Common myeloid progenitor, CD34-positive (primary cell): ENCODE results near the gene LRRC43. TPM values are rescaled to one million over a fixed set of nuclear protein-coding genes. Genes with fewer than 3 reads are reported as not detected.

Experiments
- CTCF ChIA-PET: fragments of 350-600 bp; sonication (Branson Sonifier 250); formaldehyde crosslinking; loops from one replicate; lab custom pipeline; 2021; ENCODE audit warnings: antibody characterized with exemption; lab: Charles Lee
- POLR2A ChIA-PET: fragments of 350-600 bp; sonication (Branson Sonifier 250); formaldehyde crosslinking; loops from one replicate; lab custom pipeline; 2021; ENCODE audit warnings: antibody characterized with exemption; lab: Charles Lee
- DNase-seq, 3 donors: peaks; one replicate each; pipeline versions ENCODE4 v3.0.0 to v3.0.0-alpha.2; 2013
- H3K27ac ChIP-seq, 2 experiments: 1 replicate in 1 of 2; 2 replicates in 1 of 2; pipeline ENCODE4 v1.7.0; 2013; ENCODE audit warnings: inconsistent platforms in 2 of 2, low read length in 2 of 2, mild to moderate bottlenecking in 2 of 2, low read depth in 1 of 2, moderate library complexity in 1 of 2; ENCODE audit not compliant: severe bottlenecking in 2 of 2, insufficient read depth in 1 of 2, poor library complexity in 1 of 2
- H3K27me3 ChIP-seq, 5 experiments: replicated peaks in 2 of 5; 1 replicate in 3 of 5; 2 replicates in 2 of 5; pipeline versions ENCODE4 v1.6.1 to v1.7.0; 2013; ENCODE audit warnings: low read length in 4 of 5, mild to moderate bottlenecking in 2 of 5, moderate library complexity in 2 of 5, inconsistent platforms in 1 of 5; ENCODE audit not compliant: insufficient read depth in 5 of 5, control insufficient read depth in 4 of 5
- H3K36me3 ChIP-seq, 4 experiments: 1 replicate in 2 of 4; 2 replicates in 2 of 4; pipeline versions ENCODE4 v1.6.1 to v1.7.0; 2013; ENCODE audit warnings: low read length in 3 of 4, control low read depth in 1 of 4, mild to moderate bottlenecking in 1 of 4; ENCODE audit not compliant: control insufficient read depth in 4 of 4, insufficient read depth in 4 of 4
- H3K4me1 ChIP-seq, 4 experiments: 1 replicate in 3 of 4; 2 replicates in 1 of 4; pipeline versions ENCODE4 v1.6.1 to v1.7.1; 2013; ENCODE audit warnings: low read length in 3 of 4, mild to moderate bottlenecking in 3 of 4, control low read depth in 1 of 4, inconsistent platforms in 1 of 4, moderate library complexity in 1 of 4; ENCODE audit not compliant: control insufficient read depth in 4 of 4, insufficient read depth in 4 of 4; ENCODE audit errors: control extremely low read depth in 1 of 4
- H3K4me3 ChIP-seq, 7 experiments: 1 replicate in 4 of 7; 2 replicates in 3 of 7; pipeline versions ENCODE4 v1.5.1 to v1.7.0; 2013; ENCODE audit warnings: mild to moderate bottlenecking in 7 of 7, low read length in 6 of 7, moderate library complexity in 6 of 7, inconsistent platforms in 2 of 7, low read depth in 2 of 7, control low read depth in 1 of 7; ENCODE audit not compliant: insufficient read depth in 4 of 7, control insufficient read depth in 1 of 7; ENCODE audit errors: extremely low read depth in 1 of 7
- H3K9me3 ChIP-seq, 5 experiments: 1 replicate in 4 of 5; 2 replicates in 1 of 5; pipeline versions ENCODE4 v1.6.1 to v1.7.1; 2013; ENCODE audit warnings: low read length in 4 of 5, mild to moderate bottlenecking in 2 of 5, inconsistent platforms in 1 of 5, low read depth in 1 of 5, moderate library complexity in 1 of 5; ENCODE audit not compliant: control insufficient read depth in 4 of 5, insufficient read depth in 2 of 5; ENCODE audit errors: control extremely low read depth in 1 of 5
- WGBS: methylation state at CpG from one replicate; pipeline ENCODE4 v1.1.5; 2013; ENCODE audit not compliant: insufficient coverage; 5-methylcytosine and 5-hydroxymethylcytosine counted together
- polyA plus RNA-seq: library from polyadenylated mRNA; unstranded; fragments of 120-200 nt; gene quantifications from one replicate; pipeline ENCODE4 v1.2.1, GENCODE V29; 2013

The LRRC43 gene, protein sequence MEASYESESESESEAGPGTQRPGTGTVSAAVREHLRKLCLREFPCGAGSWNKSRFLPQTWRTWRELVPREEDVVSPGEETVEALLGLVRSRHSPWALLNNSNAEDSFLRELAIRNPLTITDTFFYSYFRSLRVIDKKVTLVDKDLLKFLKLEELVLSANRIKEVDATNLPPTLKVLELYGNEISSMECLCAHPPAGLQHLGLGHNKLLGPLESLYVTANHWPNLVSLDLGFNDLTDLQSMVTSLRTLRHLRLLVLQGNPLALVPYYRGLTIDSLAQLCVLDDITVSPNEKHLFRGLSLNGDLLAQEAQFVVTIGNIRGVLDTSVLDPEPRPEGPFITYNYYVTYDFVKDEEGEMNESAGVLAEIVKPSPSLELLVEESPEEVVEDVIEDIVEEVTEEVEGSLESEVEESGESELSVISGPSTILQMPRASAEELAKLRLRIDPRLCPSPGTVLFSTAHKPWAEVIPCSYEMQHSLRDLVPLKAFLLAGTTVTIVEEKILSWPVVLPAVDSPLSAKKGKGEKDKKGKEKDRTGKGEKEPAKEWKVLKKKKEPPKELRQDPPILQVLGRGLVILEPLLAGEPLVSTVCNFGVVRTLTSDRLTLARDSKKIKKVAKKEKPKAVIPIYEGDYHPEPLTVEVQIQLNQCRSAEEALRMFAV
- polyA plus RNA-seq: 1.7 TPM

DNA sequence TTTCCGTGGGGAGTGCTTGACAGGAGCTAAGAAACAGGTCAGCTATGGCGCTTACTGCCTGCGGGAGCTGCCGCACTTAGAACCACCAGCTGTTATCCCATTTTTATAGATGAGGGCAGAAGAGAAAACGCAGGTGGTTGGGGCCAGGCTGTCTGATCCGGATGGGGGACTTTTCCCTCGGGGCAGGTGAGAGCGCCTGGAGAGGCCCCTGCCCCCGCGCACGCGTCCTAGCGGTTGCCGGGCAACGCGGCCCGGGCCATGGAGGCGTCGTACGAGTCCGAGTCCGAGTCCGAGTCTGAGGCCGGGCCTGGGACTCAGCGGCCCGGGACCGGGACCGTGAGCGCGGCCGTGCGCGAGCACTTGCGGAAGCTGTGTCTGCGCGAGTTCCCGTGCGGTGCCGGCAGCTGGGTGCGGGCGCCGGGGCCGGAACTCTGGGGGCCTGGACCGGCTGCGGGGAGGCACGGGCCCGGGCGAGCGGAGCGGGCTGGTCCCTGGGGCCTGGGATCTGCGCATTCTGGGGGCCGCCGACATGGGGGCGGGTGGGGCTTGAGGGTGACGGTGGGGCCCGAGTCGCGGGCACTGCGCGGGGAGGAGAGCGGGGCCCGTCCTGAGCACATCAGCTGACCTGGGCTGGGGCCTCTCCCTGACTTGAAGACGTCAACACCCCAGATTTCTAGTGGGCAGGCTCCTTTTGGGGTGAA, at the start of gene LRRC43:
TSS of gene LRRC43 (plus strand) at position 237 of the 701 bp plus-strand sequence. CDS start at position 259, 22 bp downstream.
- DNase-seq: peak; percentile 35 to 80 (median 67)
- ChIA-PET CTCF (interaction anchor here (1.2 kb wide), 1 partner anchor 14 kb away, joined by 3 read pairs; no protein-coding TSS in a partner anchor), POLR2A (interaction anchor here (0.6 kb wide), 1 partner anchor 330 kb away, joined by 3 read pairs; no protein-coding TSS in a partner anchor)
- 2% methylated on average over 63 of the region's 63 CpGs for WGBS
- Histone ChIP-seq H3K27me3 (no peaks in the 10 kb centered on the region), H3K4me1 (peaks cover 0 to 20% (median 19%) of the 10 kb centered on the region in 4 experiments), H3K9me3 (no peaks in the 10 kb centered on the region), H3K4me3 (peak within 1 kb of the TSS; percentile 44 to 80 (median 65)), H3K27ac (no peak within 1 kb of the TSS), H3K36me3 (no peaks in the 10 kb centered on the region)

DNA sequence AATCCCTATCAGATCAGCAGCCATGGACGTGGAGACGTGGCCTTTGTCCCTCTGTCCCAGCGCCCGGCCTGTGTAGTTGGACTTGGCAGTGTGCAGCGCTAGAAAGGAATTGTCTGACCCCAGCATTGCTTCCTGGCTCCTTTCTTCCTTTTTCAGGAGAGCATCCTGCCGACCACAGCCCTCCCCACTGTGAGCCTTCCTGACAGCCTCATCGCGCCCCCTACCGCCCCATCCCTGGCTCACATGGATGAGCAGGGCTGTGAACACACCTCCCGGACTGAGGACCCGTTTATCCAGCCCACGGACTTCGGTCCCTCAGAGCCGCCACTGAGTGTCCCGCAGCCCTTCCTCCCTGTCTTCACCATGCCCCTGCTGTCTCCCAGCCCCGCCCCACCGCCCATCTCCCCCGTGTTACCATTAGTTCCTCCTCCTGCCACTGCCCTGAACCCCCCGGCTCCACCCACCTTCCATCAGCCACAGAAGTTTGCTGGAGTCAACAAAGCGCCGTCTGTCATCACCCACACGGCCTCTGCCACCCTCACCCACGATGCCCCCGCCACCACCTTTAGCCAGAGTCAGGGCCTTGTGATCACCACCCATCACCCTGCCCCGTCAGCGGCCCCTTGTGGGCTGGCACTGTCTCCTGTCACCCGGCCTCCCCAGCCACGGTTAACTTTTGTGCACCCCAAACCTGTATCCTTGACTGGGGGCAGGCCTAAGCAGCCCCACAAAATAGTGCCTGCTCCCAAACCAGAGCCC, 49.6 kb upstream of the LRRC43 start:
- DNase-seq: no peak
- Histone ChIP-seq H3K4me1 (no peaks in the 10 kb centered on the region), H3K27me3 (no peaks in the 10 kb centered on the region), H3K36me3 (peaks cover 10 to 89% (median 73%) of the 10 kb centered on the region in 4 experiments), H3K9me3 (no peaks in the 10 kb centered on the region), H3K27ac (no peak overlapping the region), H3K4me3 (no peak overlapping the region)
- WGBS: 85% methylated on average over 21 of the region's 28 CpGs
- ChIA-PET POLR2A (interaction anchor here (1.5 kb wide), 1 partner anchor 92 kb away, joined by 3 read pairs; the partner anchor contains the start of gene DIABLO), CTCF (interaction anchor here (0.6 to 1.9 kb wide), 7 partner anchors 10 to 82 kb away, joined by 3 to 18 read pairs (median 4); no protein-coding TSS in a partner anchor)

DNA sequence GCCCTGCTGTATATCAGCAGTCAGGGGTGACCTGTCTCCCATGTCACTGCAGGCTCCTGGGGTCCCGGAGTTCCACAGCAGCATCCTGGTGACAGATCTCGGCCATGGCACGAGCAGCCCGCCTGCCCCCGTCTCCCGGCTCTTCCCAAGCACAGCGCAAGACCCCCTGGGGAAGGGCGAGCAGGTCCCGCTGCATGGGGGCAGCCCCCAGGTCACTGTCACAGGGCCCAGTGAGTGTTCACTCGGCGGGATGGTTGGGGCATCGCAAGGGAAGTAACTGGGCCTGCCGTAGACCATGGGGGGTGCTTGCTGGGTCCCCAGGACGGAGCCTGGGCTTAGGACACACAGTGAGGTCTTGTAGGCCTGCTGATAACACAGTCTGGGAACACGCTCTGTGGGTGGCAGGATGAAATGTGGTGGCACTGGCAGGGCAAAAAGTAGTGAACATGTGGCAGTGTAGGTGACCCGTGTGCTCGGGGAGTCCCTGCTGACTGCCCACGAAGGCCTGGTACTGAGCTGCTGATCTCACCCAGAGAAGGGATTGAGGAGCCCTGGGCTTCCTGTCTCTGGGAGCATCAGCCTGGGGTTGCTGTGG, 47.4 kb upstream of the LRRC43 start:
- no peaks in the 10 kb centered on the region for H3K27me3 ChIP-seq
- no peak overlapping the region for H3K4me3 ChIP-seq
- ChIA-PET POLR2A (interaction anchor here (0.6 kb wide), 1 partner anchor 146 kb away, joined by 3 read pairs; no protein-coding TSS in a partner anchor), CTCF (no interaction called here)
- H3K36me3 ChIP-seq: peaks cover 10 to 84% (median 71%) of the 10 kb centered on the region in 4 experiments
- H3K27ac ChIP-seq: no peak overlapping the region
- no peak for DNase-seq
- no peaks in the 10 kb centered on the region for H3K4me1 ChIP-seq
- over 99% methylated on average over 17 of the region's 18 CpGs for WGBS
- no peaks in the 10 kb centered on the region for H3K9me3 ChIP-seq

DNA sequence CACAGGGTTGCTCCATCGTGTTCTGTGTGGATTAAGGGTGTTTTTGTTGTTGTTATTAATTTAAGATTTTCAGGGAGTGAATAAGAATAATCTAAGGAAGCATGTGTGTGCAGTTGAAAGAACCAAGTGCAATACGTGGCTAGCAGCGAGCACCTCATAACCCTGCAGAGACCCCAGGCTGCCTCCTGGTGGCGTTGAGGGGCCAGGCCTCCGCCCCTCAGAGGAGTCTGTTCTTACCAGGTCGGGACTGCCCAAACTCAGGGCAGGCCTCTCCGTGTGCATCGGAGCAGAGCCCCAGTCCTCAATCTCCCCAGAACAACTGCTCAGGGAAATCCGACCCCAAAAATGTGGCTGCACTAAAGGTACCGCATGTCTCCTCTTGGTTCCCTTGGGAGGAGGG, 45.7 kb upstream of the LRRC43 start:
- Histone ChIP-seq H3K9me3 (no peaks in the 10 kb centered on the region), H3K36me3 (peaks cover 10 to 87% (median 75%) of the 10 kb centered on the region in 4 experiments), H3K27ac (no peak overlapping the region), H3K4me3 (no peak overlapping the region), H3K4me1 (no peaks in the 10 kb centered on the region), H3K27me3 (no peaks in the 10 kb centered on the region)
- POLR2A ChIA-PET: interaction anchor here (0.5 kb wide), 1 partner anchor 286 kb away, joined by 4 read pairs; no protein-coding TSS in a partner anchor
- DNase-seq: peak in 1 of 3 donors; percentile 16
- CTCF ChIA-PET: interaction anchor here (0.7 to 1.3 kb wide), 3 partner anchors 53 to 221 kb away, joined by 3 to 4 read pairs (median 4); no protein-coding TSS in a partner anchor
- 100% methylated on average over 2 of the region's 10 CpGs for WGBS

DNA sequence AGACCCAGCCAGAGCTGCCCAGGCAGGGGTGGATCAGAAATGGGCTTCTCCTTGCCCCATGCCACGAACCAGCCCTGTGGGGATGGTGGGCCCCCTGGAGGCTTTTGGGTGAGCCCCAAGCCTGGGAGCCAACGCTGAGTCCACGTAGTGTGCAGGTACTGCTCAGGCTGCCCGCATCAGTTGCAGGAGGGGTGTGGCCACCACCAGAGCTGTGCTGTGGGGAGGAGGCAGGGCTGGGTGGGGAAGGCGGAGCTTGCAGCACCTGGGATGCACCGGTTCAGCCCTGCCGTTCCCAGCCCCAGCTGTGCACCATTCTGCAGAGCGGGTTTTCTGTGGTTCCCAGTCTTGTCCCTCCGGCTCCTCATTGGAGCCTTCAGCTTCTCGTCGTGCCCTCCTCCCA, 45.2 kb upstream of the LRRC43 start:
- CTCF ChIA-PET: interaction anchor here (0.6 to 1.4 kb wide), 5 partner anchors 22 to 221 kb away, joined by 3 to 4 read pairs (median 4); no protein-coding TSS in a partner anchor
- H3K4me3 ChIP-seq: no peak overlapping the region

DNA sequence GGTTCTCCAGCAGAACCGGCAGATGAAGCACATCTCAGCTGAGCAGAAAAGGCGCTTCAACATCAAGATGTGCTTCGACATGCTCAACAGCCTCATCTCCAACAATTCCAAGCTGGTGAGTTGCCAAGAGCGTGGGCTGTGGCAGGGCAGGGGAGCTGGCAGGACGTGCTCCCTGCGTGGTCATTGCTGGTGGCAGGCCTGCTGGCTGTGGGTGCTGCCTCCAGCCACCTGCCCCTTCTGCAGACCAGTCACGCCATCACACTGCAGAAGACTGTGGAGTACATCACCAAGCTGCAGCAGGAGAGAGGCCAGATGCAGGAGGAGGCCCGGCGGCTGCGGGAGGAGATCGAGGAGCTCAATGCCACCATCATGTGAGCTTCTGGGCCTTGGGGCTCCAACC, 44.7 kb upstream of the LRRC43 start:
- H3K27me3 ChIP-seq: no peaks in the 10 kb centered on the region
- CTCF ChIA-PET: interaction anchor here (0.6 to 1.4 kb wide), 4 partner anchors 22 to 222 kb away, joined by 3 to 4 read pairs (median 4); no protein-coding TSS in a partner anchor
- no peaks in the 10 kb centered on the region for H3K9me3 ChIP-seq
- no peaks in the 10 kb centered on the region for H3K4me1 ChIP-seq
- DNase-seq: no peak
- no peak overlapping the region for H3K27ac ChIP-seq
- H3K4me3 ChIP-seq: no peak overlapping the region
- 96% methylated on average over 11 of the region's 11 CpGs for WGBS
- H3K36me3 ChIP-seq: peaks cover 11 to 87% (median 75%) of the 10 kb centered on the region in 4 experiments
- POLR2A ChIA-PET: no interaction called here

More for the DNA sequence above, 45.2 kb upstream of the LRRC43 start:
- H3K27ac ChIP-seq: no peak overlapping the region
- 93% methylated on average over 11 of the region's 11 CpGs for WGBS
- H3K4me1 ChIP-seq: no peaks in the 10 kb centered on the region
- POLR2A ChIA-PET: interaction anchor here (0.5 kb wide), 1 partner anchor 287 kb away, joined by 4 read pairs; no protein-coding TSS in a partner anchor
- no peaks in the 10 kb centered on the region for H3K9me3 ChIP-seq
- H3K36me3 ChIP-seq: peaks cover 11 to 87% (median 75%) of the 10 kb centered on the region in 4 experiments
- no peak for DNase-seq
- no peaks in the 10 kb centered on the region for H3K27me3 ChIP-seq
